Measurements from ENCODE around the gene YAP1.
"Not testable (repeated sequence)": the region's sequence is repeated elsewhere in the genome, so short reads cannot be mapped to it uniquely, and the experiment has no call there.

The YAP1 gene

GRCh38 chr11:102244681-102245409 is 134.6 kb downstream of the YAP1 start:
- DNase-seq: no peak

- no peak for DNase-seq
Measured at GRCh38 chr11:102251423-102251822, 141.2 kb downstream of the YAP1 start.

GRCh38 chr11:102252339-102252891 is 142.2 kb downstream of the YAP1 start:
- no peak for DNase-seq

GRCh38 chr11:102253020-102253715 is 142.9 kb downstream of the YAP1 start:
- no peak for DNase-seq

GRCh38 chr11:102254047-102254446 is 143.8 kb downstream of the YAP1 start:
- no peak for DNase-seq

- DNase-seq: no peak
Measured at GRCh38 chr11:102256251-102256650, 146.0 kb downstream of the YAP1 start.

- no peak for DNase-seq
Measured at GRCh38 chr11:102260241-102260640, 150.0 kb downstream of the YAP1 start.

GRCh38 chr11:102263379-102264003 is 153.2 kb downstream of the YAP1 start:
- no peak for DNase-seq

- not testable (repeated sequence) for DNase-seq
Measured at GRCh38 chr11:102264704-102265103, 154.5 kb downstream of the YAP1 start.

GRCh38 chr11:102266099-102266498 is 155.9 kb downstream of the YAP1 start:
- no peak for DNase-seq

GRCh38 chr11:102267609-102268008 is 157.4 kb downstream of the YAP1 start:
- DNase-seq: no peak

GRCh38 chr11:102268083-102268984 is 158.1 kb downstream of the YAP1 start:
- DNase-seq: peak; percentile 77 to 86 (median 82)

- no peak for DNase-seq
Measured at GRCh38 chr11:102268985-102269470, 158.8 kb downstream of the YAP1 start.

GRCh38 chr11:102269927-102270326 is 159.7 kb downstream of the YAP1 start:
- no peak for DNase-seq

GRCh38 chr11:102272047-102272824 is 162.0 kb downstream of the YAP1 start:
- peak in 1 of 6 experiments; percentile 16 for DNase-seq

GRCh38 chr11:102274628-102275027 is 164.4 kb downstream of the YAP1 start:
- no peak for DNase-seq

- no peak for DNase-seq
Measured at GRCh38 chr11:102276362-102276761, 166.1 kb downstream of the YAP1 start.

GRCh38 chr11:102276783-102277182 is 166.5 kb downstream of the YAP1 start:
- no peak for DNase-seq

GRCh38 chr11:102279641-102280170 is 169.5 kb downstream of the YAP1 start:
- DNase-seq: no peak

- DNase-seq: no peak
Measured at GRCh38 chr11:102280245-102280833, 170.1 kb downstream of the YAP1 start.

Measured in stimulated activated naive CD4-positive, alpha-beta T cell (primary cell).